OCI-LY1 (cell line): ENCODE results near the gene ACSL4.

Experiments
- EZH2 ChIP-seq: fragments of 200-600 bp; sonication (generic), shearing (Covaris generic); IDR thresholded peaks from 2 replicates; pipeline ENCODE4 v1.8.0; 2017; ENCODE audit warnings: borderline replicate concordance, mixed run types, mild to moderate bottlenecking, antibody characterized with exemption, low read length, moderate library complexity, mixed read lengths
- TF ChIP-seq, protein P1 (sequence below): fragments of 200-600 bp; sonication (generic), shearing (Covaris generic); IDR thresholded peaks from 2 replicates; pipeline ENCODE4 v1.5.1; 2017; ENCODE audit warnings: mild to moderate bottlenecking, antibody characterized with exemption, low read length, moderate library complexity, mixed read lengths

DNA sequence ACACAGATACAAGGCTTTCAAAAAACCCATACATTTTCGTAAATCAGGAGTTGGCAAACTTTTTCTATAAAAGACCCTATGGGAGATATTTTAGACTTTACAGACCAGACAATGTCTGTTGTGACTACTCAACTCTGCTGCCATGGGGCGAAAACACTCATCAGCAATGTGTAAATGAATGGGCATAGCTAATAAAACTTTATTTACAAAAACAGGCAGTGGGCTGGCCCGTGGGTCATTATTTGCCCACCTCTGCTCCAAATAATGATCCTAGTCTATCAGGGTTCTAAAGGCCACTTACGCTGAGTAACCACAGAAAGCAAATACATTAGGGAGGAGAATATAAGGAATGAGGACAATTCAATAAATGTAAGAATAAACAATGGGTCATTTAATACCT is 43.9 kb upstream of the ACSL4 start:
- TF ChIP-seq, protein P1, sequence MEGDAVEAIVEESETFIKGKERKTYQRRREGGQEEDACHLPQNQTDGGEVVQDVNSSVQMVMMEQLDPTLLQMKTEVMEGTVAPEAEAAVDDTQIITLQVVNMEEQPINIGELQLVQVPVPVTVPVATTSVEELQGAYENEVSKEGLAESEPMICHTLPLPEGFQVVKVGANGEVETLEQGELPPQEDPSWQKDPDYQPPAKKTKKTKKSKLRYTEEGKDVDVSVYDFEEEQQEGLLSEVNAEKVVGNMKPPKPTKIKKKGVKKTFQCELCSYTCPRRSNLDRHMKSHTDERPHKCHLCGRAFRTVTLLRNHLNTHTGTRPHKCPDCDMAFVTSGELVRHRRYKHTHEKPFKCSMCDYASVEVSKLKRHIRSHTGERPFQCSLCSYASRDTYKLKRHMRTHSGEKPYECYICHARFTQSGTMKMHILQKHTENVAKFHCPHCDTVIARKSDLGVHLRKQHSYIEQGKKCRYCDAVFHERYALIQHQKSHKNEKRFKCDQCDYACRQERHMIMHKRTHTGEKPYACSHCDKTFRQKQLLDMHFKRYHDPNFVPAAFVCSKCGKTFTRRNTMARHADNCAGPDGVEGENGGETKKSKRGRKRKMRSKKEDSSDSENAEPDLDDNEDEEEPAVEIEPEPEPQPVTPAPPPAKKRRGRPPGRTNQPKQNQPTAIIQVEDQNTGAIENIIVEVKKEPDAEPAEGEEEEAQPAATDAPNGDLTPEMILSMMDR: no peak
- TF ChIP-seq EZH2: no peak
